Measurements from ENCODE around the gene IQCE. TPM values are rescaled to one million over a fixed set of nuclear protein-coding genes. Genes with fewer than 3 reads are reported as not detected.

IQCE gene
- total RNA-seq, 1 donor from 2014 or later, result 5.2 TPM

- TF ChIP-seq POLR2AphosphoS5 (IDR thresholded peaks at IDR 0.05; ENCODE audit: insufficient read depth in 1 of 2, low read depth in 1 of 2) (no peak), POLR2A (IDR thresholded peaks at IDR 0.05) (no peak), CTCF (IDR thresholded peaks at IDR 0.05) (no peak)
- H3K4me1 ChIP-seq, result peaks cover 42% of the 10 kb centered on the region
These were observed 86.6 kb downstream of the IQCE start for GRCh38 chr7:2645274-2645868.

DNA sequence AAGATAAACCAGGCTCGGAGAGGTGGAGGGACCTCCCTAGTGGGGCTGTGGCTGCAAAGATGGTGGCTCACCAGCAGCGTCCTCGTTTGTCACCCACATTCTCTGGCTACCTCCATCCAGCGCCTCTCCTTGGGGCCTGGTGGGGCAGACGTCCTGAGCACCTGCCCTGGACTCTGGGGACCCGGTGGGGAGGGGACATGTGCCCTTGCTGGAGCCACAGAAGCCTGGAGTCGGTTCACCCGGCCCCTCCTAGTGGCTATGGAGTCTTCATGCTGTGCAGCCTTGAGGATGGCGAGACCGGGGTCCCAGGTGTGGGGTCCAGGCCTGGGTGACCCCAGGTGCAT, 87.5 kb downstream of the IQCE start:
- TF ChIP-seq POLR2AphosphoS5 (IDR thresholded peaks at IDR 0.05; ENCODE audit: insufficient read depth in 1 of 2, low read depth in 1 of 2) (no peak), POLR2A (IDR thresholded peaks at IDR 0.05) (no peak), CTCF (IDR thresholded peaks at IDR 0.05) (no peak)
- H3K36me3 ChIP-seq, result peaks cover 0 to 17% of the 10 kb centered on the region in 2 donors
- H3K27ac ChIP-seq, result no peak overlapping the region
- intact Hi-C loops (cut with DNase I), result no loop called here
- no peaks in the 10 kb centered on the region for H3K9me3 ChIP-seq
- DNase-seq (ENCODE audit: extremely low spot score in 2 of 2), result no peak
- H3K4me3 ChIP-seq, result no peak overlapping the region
- H3K27me3 ChIP-seq, result no peaks in the 10 kb centered on the region
- H3K4me1 ChIP-seq, result peaks cover 32% of the 10 kb centered on the region

More at GRCh38 chr7:2645274-2645868, 86.6 kb downstream of the IQCE start:
- Histone ChIP-seq H3K4me3 (no peak overlapping the region), H3K27me3 (no peaks in the 10 kb centered on the region), H3K36me3 (peaks cover 0 to 14% of the 10 kb centered on the region in 2 donors), H3K9me3 (no peaks in the 10 kb centered on the region), H3K27ac (no peak overlapping the region)
- DNase-seq (ENCODE audit: extremely low spot score in 2 of 2), result no peak
- intact Hi-C loops (cut with DNase I), result no loop called here

DNA sequence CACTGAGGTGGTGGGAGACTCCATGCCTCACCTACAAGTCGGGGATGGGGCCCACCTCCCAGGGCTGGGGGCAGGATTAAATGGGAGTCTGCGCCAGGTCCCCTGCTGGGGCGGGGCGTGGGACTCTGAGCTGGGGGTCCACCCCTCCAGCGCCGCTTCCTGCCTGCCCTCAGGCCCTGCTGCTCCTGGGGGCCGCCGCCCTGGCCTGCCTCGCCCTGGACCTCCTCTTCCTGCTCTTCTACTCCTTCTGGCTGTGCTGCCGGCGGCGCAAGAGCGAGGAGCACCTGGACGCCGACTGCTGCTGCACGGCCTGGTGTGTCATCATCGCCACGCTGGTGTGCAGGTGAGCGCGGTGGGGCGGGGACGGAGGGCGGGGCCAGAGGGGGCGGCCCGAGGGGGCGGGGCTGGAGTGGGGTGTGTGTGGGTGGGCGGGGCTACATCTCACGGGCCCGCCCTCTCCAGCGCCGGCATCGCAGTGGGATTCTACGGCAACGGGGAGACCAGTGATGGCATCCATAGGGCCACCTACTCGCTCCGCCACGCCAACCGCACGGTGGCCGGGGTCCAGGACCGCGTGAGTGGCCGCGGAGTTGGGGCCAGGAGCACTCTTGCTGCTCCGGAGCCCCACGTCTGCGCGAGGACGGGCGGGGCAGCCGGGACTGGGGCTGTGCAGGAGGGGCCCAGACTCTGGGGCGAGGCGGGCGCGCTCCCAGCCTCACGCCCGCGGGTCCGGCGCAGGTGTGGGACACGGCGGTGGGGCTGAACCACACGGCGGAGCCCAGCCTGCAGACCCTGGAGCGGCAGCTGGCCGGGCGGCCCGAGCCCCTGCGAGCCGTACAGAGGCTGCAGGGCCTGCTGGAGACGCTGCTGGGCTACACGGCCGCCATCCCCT, 88.1 kb downstream of the IQCE start:
- TF ChIP-seq CTCF (IDR thresholded peaks at IDR 0.05), result no peak
- TF ChIP-seq POLR2AphosphoS5 (IDR thresholded peaks at IDR 0.05; ENCODE audit: insufficient read depth in 1 of 2, low read depth in 1 of 2), result no peak
- no peak for TF ChIP-seq POLR2A (IDR thresholded peaks at IDR 0.05)
- no peak overlapping the region for H3K4me3 ChIP-seq
- H3K27me3 ChIP-seq, result no peaks in the 10 kb centered on the region
- H3K36me3 ChIP-seq, result peaks cover 0 to 18% of the 10 kb centered on the region in 2 donors
- DNase-seq (ENCODE audit: extremely low spot score in 2 of 2), result no peak
- H3K27ac ChIP-seq, result no peak overlapping the region
- H3K9me3 ChIP-seq, result no peaks in the 10 kb centered on the region
- intact Hi-C loops (cut with DNase I), result no loop called here
- peaks cover 26% of the 10 kb centered on the region for H3K4me1 ChIP-seq

GRCh38 chr7:2647594-2648172, 88.9 kb downstream of the IQCE start:
- Histone ChIP-seq H3K27ac (no peak overlapping the region), H3K27me3 (no peaks in the 10 kb centered on the region), H3K4me1 (peaks cover 23% of the 10 kb centered on the region), H3K4me3 (no peak overlapping the region), H3K36me3 (peaks cover 0 to 21% of the 10 kb centered on the region in 2 donors), H3K9me3 (no peaks in the 10 kb centered on the region)
- intact Hi-C loops (cut with DNase I), result no loop called here
- no peak for TF ChIP-seq CTCF (IDR thresholded peaks at IDR 0.05)
- no peak for TF ChIP-seq POLR2AphosphoS5 (IDR thresholded peaks at IDR 0.05; ENCODE audit: insufficient read depth in 1 of 2, low read depth in 1 of 2)
- no peak for TF ChIP-seq POLR2A (IDR thresholded peaks at IDR 0.05)
- no peak for DNase-seq (ENCODE audit: extremely low spot score in 2 of 2)
